Hepatocyte (in vitro differentiated cells): ENCODE measurements around the gene SERGEF. TPM values are rescaled to one million over a fixed set of nuclear protein-coding genes. Genes with fewer than 3 reads are reported as not detected.

Experiments
- DNase-seq: peaks from one replicate; pipeline ENCODE4 v3.0.0-alpha.2; 2016; ENCODE audit warnings: low spot score
- H2AFZ ChIP-seq: fragments of 200-600 bp; sonication (generic); 2 replicates; pipeline ENCODE4 v1.6.0; 2016; ENCODE audit warnings: antibody characterized with exemption, mild to moderate bottlenecking
- H3K27ac ChIP-seq: fragments of 200-600 bp; sonication (generic); 2 replicates; pipeline ENCODE4 v1.5.1; 2016; ENCODE audit warnings: mild to moderate bottlenecking
- H3K27me3 ChIP-seq: fragments of 200-600 bp; sonication (generic); 2 replicates; pipeline ENCODE4 v1.6.1; 2016
- H3K36me3 ChIP-seq: fragments of 200-600 bp; sonication (generic); replicated peaks from 2 replicates; pipeline ENCODE4 v1.5.1; 2016; ENCODE audit warnings: low read depth; ENCODE audit not compliant: insufficient read depth
- H3K4me1 ChIP-seq: fragments of 200-600 bp; sonication (generic); 2 replicates; pipeline ENCODE4 v1.5.1; 2016; ENCODE audit warnings: mild to moderate bottlenecking, moderate library complexity; ENCODE audit not compliant: insufficient read depth
- H3K4me2 ChIP-seq: fragments of 200-600 bp; sonication (generic); 2 replicates; pipeline ENCODE4 v1.6.0; 2016
- H3K4me3 ChIP-seq: fragments of 200-600 bp; sonication (generic); 2 replicates; pipeline ENCODE4 v1.5.1; 2016; ENCODE audit warnings: mild to moderate bottlenecking
- H3K79me2 ChIP-seq: fragments of 200-600 bp; sonication (generic); 2 replicates; pipeline ENCODE4 v1.6.0; 2017; ENCODE audit warnings: mild to moderate bottlenecking
- H3K9me2 ChIP-seq: fragments of 200-600 bp; sonication (generic); replicated peaks from 2 replicates; pipeline ENCODE4 v1.6.0; 2017; ENCODE audit warnings: mild to moderate bottlenecking; ENCODE audit not compliant: insufficient read depth
- H3K9me3 ChIP-seq: fragments of 200-600 bp; sonication (generic); 2 replicates; pipeline ENCODE4 v1.5.1; 2016; ENCODE audit warnings: low read depth, mild to moderate bottlenecking
- H4K20me1 ChIP-seq: fragments of 200-600 bp; sonication (generic); 2 replicates; pipeline ENCODE4 v1.6.0; 2016; ENCODE audit warnings: mild to moderate bottlenecking; ENCODE audit not compliant: insufficient read depth, poor library complexity, severe bottlenecking
- CTCF ChIP-seq: fragments of 200-600 bp; sonication (generic); IDR thresholded peaks from 2 replicates; pipeline ENCODE4 v1.5.1; 2016; ENCODE audit warnings: antibody characterized with exemption, mild to moderate bottlenecking; ENCODE audit not compliant: poor library complexity
- EZH2 ChIP-seq: fragments of 200-600 bp; sonication (generic); IDR thresholded peaks from 2 replicates; pipeline ENCODE4 v1.6.1; 2016; ENCODE audit warnings: antibody characterized with exemption, mild to moderate bottlenecking, borderline replicate concordance
- EZH2phosphoT487 ChIP-seq: fragments of 200-600 bp; sonication (generic); IDR thresholded peaks from one replicate; pipeline ENCODE4 v1.6.1; 2018; ENCODE audit warnings: antibody characterized with exemption, mild to moderate bottlenecking, low read depth, moderate library complexity; ENCODE audit not compliant: unreplicated experiment, severe bottlenecking
- WGBS: methylation state at CpG from one replicate; pipeline ENCODE4 v1.1.6; 2016; ENCODE audit warnings: low lambda C conversion rate; ENCODE audit errors: missing lambda C conversion rate; 5-methylcytosine and 5-hydroxymethylcytosine counted together
- polyA plus RNA-seq: library from polyadenylated mRNA; unstranded; fragments of >200 nt; fragmentation: Nextera tagmentation; extraction: Ambion mirVana; gene quantifications from 2 replicates; pipeline ENCODE4 v1.2.1, GENCODE V29; 2016
- total RNA-seq: library from RNA; depleted of rRNA; stranded (reverse); fragments of >200 nt; gene quantifications from 2 replicates; pipeline ENCODE4 v1.2.3, GENCODE V29; 2014

SERGEF gene
- total and polyA plus RNA-seq, 2 experiments from 2014 or later: 21.7 to 28.7 TPM

- Histone ChIP-seq H3K36me3 (no peaks in the 10 kb centered on the region), H3K4me2 (no peak overlapping the region), H2AFZ (no peak overlapping the region), H3K27me3 (no peaks in the 10 kb centered on the region), H3K4me3 (no peak overlapping the region), H3K27ac (no peak overlapping the region), H3K4me1 (no peaks in the 10 kb centered on the region), H3K9me2 (no peaks in the 10 kb centered on the region), H3K9me3 (no peaks in the 10 kb centered on the region), H4K20me1 (no peaks in the 10 kb centered on the region), H3K79me2 (no peaks in the 10 kb centered on the region)
- peak; percentile 45 for DNase-seq
- no peak for TF ChIP-seq EZH2
- no peak for TF ChIP-seq EZH2phosphoT487
- TF ChIP-seq CTCF: peak; percentile 48
- 31% methylated on average over 3 of the region's 3 CpGs for WGBS
Measured at GRCh38 chr11:17864478-17864941, 148.3 kb downstream of the SERGEF start.

GRCh38 chr11:17861036-17861755, 151.7 kb downstream of the SERGEF start:
- H3K4me3 ChIP-seq: no peak overlapping the region
- no peak for DNase-seq
- H4K20me1 ChIP-seq: no peaks in the 10 kb centered on the region
- no peaks in the 10 kb centered on the region for H3K9me3 ChIP-seq
- no peak overlapping the region for H3K4me2 ChIP-seq
- no peak overlapping the region for H2AFZ ChIP-seq
- 93% methylated on average over 5 of the region's 5 CpGs for WGBS
- TF ChIP-seq CTCF (no peak), EZH2phosphoT487 (no peak), EZH2 (no peak)
- no peaks in the 10 kb centered on the region for H3K79me2 ChIP-seq
- no peaks in the 10 kb centered on the region for H3K4me1 ChIP-seq
- H3K27ac ChIP-seq: no peak overlapping the region
- H3K9me2 ChIP-seq: no peaks in the 10 kb centered on the region
- H3K36me3 ChIP-seq: no peaks in the 10 kb centered on the region
- H3K27me3 ChIP-seq: no peaks in the 10 kb centered on the region

GRCh38 chr11:17859552-17859951, 153.3 kb downstream of the SERGEF start:
- H2AFZ ChIP-seq: no peak overlapping the region
- H3K4me1 ChIP-seq: no peaks in the 10 kb centered on the region
- no peaks in the 10 kb centered on the region for H3K79me2 ChIP-seq
- H3K4me2 ChIP-seq: no peak overlapping the region
- H3K9me2 ChIP-seq: no peaks in the 10 kb centered on the region
- no peaks in the 10 kb centered on the region for H3K9me3 ChIP-seq
- H3K27ac ChIP-seq: no peak overlapping the region
- no peaks in the 10 kb centered on the region for H3K27me3 ChIP-seq
- DNase-seq: no peak
- no peaks in the 10 kb centered on the region for H4K20me1 ChIP-seq
- no peak overlapping the region for H3K4me3 ChIP-seq
- WGBS: 93% methylated on average over 2 of the region's 2 CpGs
- no peak for TF ChIP-seq EZH2phosphoT487
- TF ChIP-seq EZH2: no peak
- no peak for TF ChIP-seq CTCF
- no peaks in the 10 kb centered on the region for H3K36me3 ChIP-seq
